Mucosa of stomach (tissue), 1 donor: ENCODE measurements around the gene PLSCR5.

ENCODE experiments used
- H3K27me3 ChIP-seq: one replicate; pipeline ENCODE4 v1.7.0; 2013; ENCODE audit warnings: mild to moderate bottlenecking, low read length; ENCODE audit not compliant: control insufficient read depth, insufficient read depth
- H3K36me3 ChIP-seq: one replicate; pipeline ENCODE4 v1.7.0; 2013; ENCODE audit warnings: low read length; ENCODE audit not compliant: control insufficient read depth, insufficient read depth
- H3K4me1 ChIP-seq: one replicate; pipeline ENCODE4 v1.7.0; 2013; ENCODE audit warnings: mild to moderate bottlenecking, low read length; ENCODE audit not compliant: control insufficient read depth, insufficient read depth
- H3K4me3 ChIP-seq: one replicate; pipeline ENCODE4 v1.7.0; 2013; ENCODE audit warnings: low read length
- H3K9ac ChIP-seq: one replicate; pipeline ENCODE4 v1.7.0; 2013; ENCODE audit warnings: mild to moderate bottlenecking, low read length, moderate library complexity
- H3K9me3 ChIP-seq: one replicate; pipeline ENCODE4 v1.7.0; 2013; ENCODE audit warnings: mild to moderate bottlenecking, low read length, moderate library complexity; ENCODE audit not compliant: control insufficient read depth
- donor health status: Pancreatic carcinoma.

Gene PLSCR5

DNA sequence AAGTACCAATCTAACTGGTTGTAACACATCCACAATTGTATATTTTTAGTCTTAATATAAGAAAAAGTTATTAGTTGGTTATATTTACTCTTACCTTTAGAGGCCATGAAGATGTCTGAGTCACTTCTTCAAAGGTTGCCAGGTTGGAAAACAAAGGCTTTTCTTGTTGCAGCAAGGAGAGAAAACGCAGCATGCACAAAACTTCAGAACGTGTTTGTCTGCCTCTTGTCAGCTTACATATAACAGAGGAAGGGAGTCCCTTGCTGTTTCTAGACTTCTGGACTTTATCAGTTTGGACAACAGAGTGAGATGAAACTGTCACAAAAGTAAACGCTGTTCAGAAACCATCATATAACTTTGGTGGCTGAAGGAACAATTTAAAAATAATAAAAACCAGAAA, at the start of gene PLSCR5:
PLSCR5 (minus strand) TSS at position 241 of the 400 bp plus-strand sequence; CDS start at position 107, 134 bp downstream.
- H3K4me1 ChIP-seq = no peaks in the 10 kb centered on the region
- no peak within 1 kb of the TSS for H3K9ac ChIP-seq
- H3K9me3 ChIP-seq = no peaks in the 10 kb centered on the region
- no peaks in the 10 kb centered on the region for H3K36me3 ChIP-seq
- H3K4me3 ChIP-seq = no peak within 1 kb of the TSS
- no peaks in the 10 kb centered on the region for H3K27me3 ChIP-seq

DNA sequence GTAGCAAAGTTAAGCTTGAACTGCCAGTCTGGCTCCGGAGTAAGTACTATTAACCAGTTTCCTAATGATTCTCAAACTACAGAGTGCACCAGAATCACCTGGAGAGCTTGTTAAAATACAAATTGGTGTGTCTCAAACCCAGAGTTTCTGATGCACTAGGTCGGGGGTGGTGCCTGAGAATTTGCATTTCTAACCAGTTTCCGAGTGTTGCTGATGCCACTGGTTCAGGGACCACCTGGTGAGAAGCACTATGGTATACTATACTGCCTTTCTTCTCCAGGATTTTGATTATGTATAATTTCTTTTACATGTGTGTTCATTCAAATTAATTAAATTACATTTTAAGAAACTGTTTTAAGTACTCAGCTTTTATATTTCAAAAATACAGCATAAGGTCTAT, 48.8 kb upstream of the PLSCR5 start:
- Histone ChIP-seq H3K9ac (no peak overlapping the region), H3K36me3 (no peaks in the 10 kb centered on the region), H3K27me3 (no peaks in the 10 kb centered on the region), H3K4me3 (no peak overlapping the region), H3K9me3 (no peaks in the 10 kb centered on the region), H3K4me1 (no peaks in the 10 kb centered on the region)

GRCh38 chr3:146650691-146651442, 45.7 kb upstream of the PLSCR5 start:
- no peaks in the 10 kb centered on the region for H3K4me1 ChIP-seq
- no peak overlapping the region for H3K4me3 ChIP-seq
- H3K27me3 ChIP-seq = no peaks in the 10 kb centered on the region
- H3K9ac ChIP-seq = no peak overlapping the region
- no peaks in the 10 kb centered on the region for H3K36me3 ChIP-seq
- H3K9me3 ChIP-seq = no peaks in the 10 kb centered on the region

DNA sequence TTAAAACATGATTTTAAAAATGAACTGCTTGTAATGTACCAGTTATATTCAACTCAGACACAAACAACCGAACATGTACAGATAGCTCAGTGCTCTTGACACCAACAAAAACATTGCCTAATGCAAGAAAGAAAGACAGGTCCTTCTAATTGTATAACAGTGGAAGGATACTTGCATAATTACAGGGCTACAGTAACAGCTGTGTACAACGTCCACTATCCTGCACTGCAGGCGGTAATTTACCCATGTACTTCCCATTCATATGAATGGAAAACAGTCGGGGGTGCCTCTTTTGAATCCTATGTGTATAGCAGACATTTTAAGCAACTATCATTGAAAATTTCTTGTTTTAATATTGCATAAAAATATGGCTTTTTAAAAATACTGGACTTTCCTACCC, 41.1 kb upstream of the PLSCR5 start:
- H3K36me3 ChIP-seq = no peaks in the 10 kb centered on the region
- H3K4me1 ChIP-seq = no peaks in the 10 kb centered on the region
- no peaks in the 10 kb centered on the region for H3K27me3 ChIP-seq
- no peaks in the 10 kb centered on the region for H3K9me3 ChIP-seq
- no peak overlapping the region for H3K9ac ChIP-seq
- no peak overlapping the region for H3K4me3 ChIP-seq

- Histone ChIP-seq H3K4me1 (no peaks in the 10 kb centered on the region), H3K36me3 (no peaks in the 10 kb centered on the region)
Measured at GRCh38 chr3:146640955-146641867, 36.1 kb upstream of the PLSCR5 start.

DNA sequence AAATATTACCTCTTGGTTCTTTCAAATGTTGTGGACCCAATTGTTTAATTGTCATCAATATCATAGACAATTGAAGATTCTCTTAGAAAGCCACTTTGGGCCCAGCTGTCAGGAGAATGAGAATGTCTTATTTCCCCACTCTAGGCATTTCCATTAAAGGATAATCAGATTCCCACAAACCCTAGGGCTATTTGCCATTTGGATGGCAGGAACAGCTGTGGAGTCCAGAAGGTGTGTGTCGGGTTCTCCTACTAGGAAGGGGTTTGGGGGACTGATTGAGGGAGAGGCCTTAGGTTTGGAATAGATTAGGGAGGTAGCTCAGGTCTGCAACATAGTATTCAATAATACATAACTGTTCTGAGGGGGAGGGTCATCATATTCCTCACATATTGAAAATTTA, 35.2 kb upstream of the PLSCR5 start:
- Histone ChIP-seq H3K4me3 (no peak overlapping the region), H3K36me3 (no peaks in the 10 kb centered on the region), H3K27me3 (peaks cover 5% of the 10 kb centered on the region), H3K9ac (no peak overlapping the region), H3K9me3 (no peaks in the 10 kb centered on the region), H3K4me1 (no peaks in the 10 kb centered on the region)

More at GRCh38 chr3:146640955-146641867, 36.1 kb upstream of the PLSCR5 start:
- Histone ChIP-seq H3K4me3 (no peak overlapping the region), H3K9me3 (no peaks in the 10 kb centered on the region), H3K27me3 (peaks cover 5% of the 10 kb centered on the region), H3K9ac (no peak overlapping the region)

- H3K27me3 ChIP-seq = peaks cover 5% of the 10 kb centered on the region
- H3K9me3 ChIP-seq = no peaks in the 10 kb centered on the region
- no peaks in the 10 kb centered on the region for H3K4me1 ChIP-seq
- no peaks in the 10 kb centered on the region for H3K36me3 ChIP-seq
- no peak overlapping the region for H3K4me3 ChIP-seq
- H3K9ac ChIP-seq = no peak overlapping the region
Measured at GRCh38 chr3:146638718-146639117, 33.6 kb upstream of the PLSCR5 start.

GRCh38 chr3:146637871-146638270, 32.7 kb upstream of the PLSCR5 start:
- Histone ChIP-seq H3K4me3 (no peak overlapping the region), H3K9ac (no peak overlapping the region), H3K27me3 (peaks cover 5% of the 10 kb centered on the region), H3K9me3 (no peaks in the 10 kb centered on the region), H3K4me1 (no peaks in the 10 kb centered on the region), H3K36me3 (no peaks in the 10 kb centered on the region)

GRCh38 chr3:146636881-146637280, 31.7 kb upstream of the PLSCR5 start:
- Histone ChIP-seq H3K9me3 (no peaks in the 10 kb centered on the region), H3K27me3 (peaks cover 5% of the 10 kb centered on the region), H3K4me1 (no peaks in the 10 kb centered on the region), H3K36me3 (no peaks in the 10 kb centered on the region), H3K4me3 (no peak overlapping the region), H3K9ac (no peak overlapping the region)

- no peak overlapping the region for H3K9ac ChIP-seq
- H3K9me3 ChIP-seq = no peaks in the 10 kb centered on the region
- peaks cover 5% of the 10 kb centered on the region for H3K27me3 ChIP-seq
- no peak overlapping the region for H3K4me3 ChIP-seq
- H3K36me3 ChIP-seq = no peaks in the 10 kb centered on the region
- H3K4me1 ChIP-seq = no peaks in the 10 kb centered on the region
Measured at GRCh38 chr3:146634346-146634745, 29.2 kb upstream of the PLSCR5 start.

DNA sequence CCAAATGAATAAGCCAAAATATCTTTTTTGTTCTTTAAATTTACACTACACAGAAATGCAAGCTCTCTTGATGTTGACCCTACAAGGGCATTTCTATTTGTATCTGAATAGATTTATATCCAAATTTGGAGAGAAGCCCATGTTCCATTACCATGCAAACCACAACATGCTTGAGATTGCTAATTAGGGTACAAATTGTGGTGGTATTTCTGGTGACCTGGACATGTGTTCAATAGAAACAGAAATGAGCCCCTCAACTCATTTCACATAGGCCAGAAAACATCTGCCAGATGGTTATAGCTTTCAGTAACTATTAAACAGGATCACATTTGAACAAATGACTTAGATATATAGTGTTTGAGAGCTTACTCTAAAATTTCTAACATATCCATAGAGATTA, 23.5 kb upstream of the PLSCR5 start:
- no peaks in the 10 kb centered on the region for H3K9me3 ChIP-seq
- H3K9ac ChIP-seq = no peak overlapping the region
- H3K36me3 ChIP-seq = no peaks in the 10 kb centered on the region
- no peaks in the 10 kb centered on the region for H3K4me1 ChIP-seq
- H3K4me3 ChIP-seq = no peak overlapping the region
- H3K27me3 ChIP-seq = no peaks in the 10 kb centered on the region

GRCh38 chr3:146626403-146627122, 21.4 kb upstream of the PLSCR5 start:
- H3K9ac ChIP-seq = no peak overlapping the region
- H3K9me3 ChIP-seq = no peaks in the 10 kb centered on the region
- H3K36me3 ChIP-seq = no peaks in the 10 kb centered on the region
- no peaks in the 10 kb centered on the region for H3K27me3 ChIP-seq
- no peaks in the 10 kb centered on the region for H3K4me1 ChIP-seq
- no peak overlapping the region for H3K4me3 ChIP-seq
